Activated T-helper 2 cell treated with anti-CD3 and anti-CD28 coated beads, Interferon-gamma antibody, Interleukin-2, Interleukin-4, amounts not matched to agents 10 μg/mL and 5 μg/mL and 100 μg/mL, durations not matched to agents 14 hours and 24 hours and 36 hours (primary cell): ENCODE measurements around the gene ITM2C. TPM values are rescaled to one million over a fixed set of nuclear protein-coding genes. Genes with fewer than 3 reads are reported as not detected.

Experiments
- DNase-seq: peaks from one replicate; pipeline ENCODE4 v3.0.0; 2021; ENCODE audit warnings: low spot score
- H3K27ac Mint-ChIP-seq: one replicate; pipeline ENCODE4 v1.8.0; 2021; ENCODE audit warnings: mixed read lengths
- H3K27me3 Mint-ChIP-seq: one replicate; pipeline ENCODE4 v1.8.0; 2021; ENCODE audit warnings: low read depth, mixed read lengths
- H3K36me3 Mint-ChIP-seq: one replicate; pipeline ENCODE4 v1.8.0; 2021; ENCODE audit warnings: low read depth, mixed read lengths
- H3K4me1 Mint-ChIP-seq: one replicate; pipeline ENCODE4 v1.8.0; 2021; ENCODE audit warnings: low read depth, mixed read lengths
- H3K4me3 Mint-ChIP-seq: one replicate; pipeline ENCODE4 v1.8.0; 2021; ENCODE audit warnings: low read depth, mild to moderate bottlenecking, moderate library complexity, mixed read lengths
- H3K9me3 Mint-ChIP-seq: one replicate; pipeline ENCODE4 v1.8.0; 2021; ENCODE audit warnings: mixed read lengths
- intact Hi-C: fragments of 100-400 bp; cut with micrococcal nuclease; formaldehyde crosslinking; loops from one replicate; pipeline ENCODE4 v1.15.1; 2023
- total RNA-seq: library from RNA; stranded (reverse); gene quantifications from 2 replicates; pipeline ENCODE4 v1.2.3, GENCODE V29; 2022

ITM2C gene
- total RNA-seq, 1 donor from 2014 or later = 13.3 TPM

- H3K27me3 Mint-ChIP-seq = peaks cover 13% of the 10 kb centered on the region
- intact Hi-C loops = no loop called here
- no peak overlapping the region for H3K4me3 Mint-ChIP-seq
- H3K27ac Mint-ChIP-seq = no peak overlapping the region
- peaks cover 9% of the 10 kb centered on the region for H3K4me1 Mint-ChIP-seq
- H3K36me3 Mint-ChIP-seq = no peaks in the 10 kb centered on the region
- H3K9me3 Mint-ChIP-seq = no peaks in the 10 kb centered on the region
- DNase-seq = no peak
Measured at GRCh38 chr2:230871361-230872150, 6.8 kb downstream of the ITM2C start.

GRCh38 chr2:230872151-230872967, 7.6 kb downstream of the ITM2C start:
- Mint-ChIP-seq H3K27me3 (peaks cover 7% of the 10 kb centered on the region), H3K27ac (no peak overlapping the region), H3K36me3 (no peaks in the 10 kb centered on the region), H3K9me3 (no peaks in the 10 kb centered on the region), H3K4me1 (peaks cover 3% of the 10 kb centered on the region), H3K4me3 (no peak overlapping the region)
- DNase-seq = no peak
- intact Hi-C loops = no loop called here

GRCh38 chr2:230872968-230873660, 8.4 kb downstream of the ITM2C start:
- no peak overlapping the region for H3K4me3 Mint-ChIP-seq
- H3K4me1 Mint-ChIP-seq = peaks cover 3% of the 10 kb centered on the region
- no peaks in the 10 kb centered on the region for H3K36me3 Mint-ChIP-seq
- no peak for DNase-seq
- intact Hi-C loops = no loop called here
- no peak overlapping the region for H3K27ac Mint-ChIP-seq
- peaks cover 7% of the 10 kb centered on the region for H3K27me3 Mint-ChIP-seq
- no peaks in the 10 kb centered on the region for H3K9me3 Mint-ChIP-seq

GRCh38 chr2:230873661-230874401, 9.1 kb downstream of the ITM2C start:
- intact Hi-C loops = no loop called here
- no peak overlapping the region for H3K27ac Mint-ChIP-seq

GRCh38 chr2:230874456-230874855, 9.7 kb downstream of the ITM2C start:
- no peak overlapping the region for H3K4me3 Mint-ChIP-seq
- no peaks in the 10 kb centered on the region for H3K36me3 Mint-ChIP-seq
- peaks cover 3% of the 10 kb centered on the region for H3K4me1 Mint-ChIP-seq
- no peak overlapping the region for H3K27ac Mint-ChIP-seq
- no peak for DNase-seq
- intact Hi-C loops = no loop called here
- no peaks in the 10 kb centered on the region for H3K9me3 Mint-ChIP-seq
- H3K27me3 Mint-ChIP-seq = peaks cover 11% of the 10 kb centered on the region

More at GRCh38 chr2:230873661-230874401, 9.1 kb downstream of the ITM2C start:
- peaks cover 7% of the 10 kb centered on the region for H3K27me3 Mint-ChIP-seq
- H3K36me3 Mint-ChIP-seq = no peaks in the 10 kb centered on the region
- H3K9me3 Mint-ChIP-seq = no peaks in the 10 kb centered on the region
- DNase-seq = no peak
- no peak overlapping the region for H3K4me3 Mint-ChIP-seq
- H3K4me1 Mint-ChIP-seq = peaks cover 3% of the 10 kb centered on the region

GRCh38 chr2:230874876-230875275, 10.1 kb downstream of the ITM2C start:
- no peak for DNase-seq
- Mint-ChIP-seq H3K27ac (no peak overlapping the region), H3K36me3 (no peaks in the 10 kb centered on the region), H3K27me3 (peaks cover 8% of the 10 kb centered on the region), H3K4me3 (no peak overlapping the region), H3K9me3 (no peaks in the 10 kb centered on the region), H3K4me1 (peaks cover 3% of the 10 kb centered on the region)
- intact Hi-C loops = no loop called here

GRCh38 chr2:230875347-230876315, 10.9 kb downstream of the ITM2C start:
- Mint-ChIP-seq H3K36me3 (no peaks in the 10 kb centered on the region), H3K4me3 (no peak overlapping the region), H3K27ac (no peak overlapping the region), H3K4me1 (peaks cover 3% of the 10 kb centered on the region), H3K9me3 (no peaks in the 10 kb centered on the region), H3K27me3 (peaks cover 6% of the 10 kb centered on the region)
- no peak for DNase-seq
- intact Hi-C loops = no loop called here

- no peaks in the 10 kb centered on the region for H3K36me3 Mint-ChIP-seq
- intact Hi-C loops = no loop called here
- H3K9me3 Mint-ChIP-seq = no peaks in the 10 kb centered on the region
- no peak overlapping the region for H3K4me3 Mint-ChIP-seq
- H3K27me3 Mint-ChIP-seq = peaks cover 12% of the 10 kb centered on the region
- no peak for DNase-seq
- H3K4me1 Mint-ChIP-seq = peaks cover 3% of the 10 kb centered on the region
- no peak overlapping the region for H3K27ac Mint-ChIP-seq
Measured at GRCh38 chr2:230877116-230877758, 12.5 kb downstream of the ITM2C start.

GRCh38 chr2:230877759-230878598, 13.2 kb downstream of the ITM2C start:
- DNase-seq = no peak

GRCh38 chr2:230878599-230879188, 14.0 kb downstream of the ITM2C start:
- Mint-ChIP-seq H3K27ac (no peak overlapping the region), H3K4me3 (no peak overlapping the region), H3K36me3 (no peaks in the 10 kb centered on the region), H3K27me3 (peaks cover 12% of the 10 kb centered on the region), H3K4me1 (no peaks in the 10 kb centered on the region), H3K9me3 (no peaks in the 10 kb centered on the region)
- intact Hi-C loops = no loop called here
- no peak for DNase-seq

More at GRCh38 chr2:230877759-230878598, 13.2 kb downstream of the ITM2C start:
- Mint-ChIP-seq H3K27me3 (peaks cover 12% of the 10 kb centered on the region), H3K27ac (no peak overlapping the region), H3K9me3 (no peaks in the 10 kb centered on the region), H3K4me1 (no peaks in the 10 kb centered on the region), H3K36me3 (no peaks in the 10 kb centered on the region), H3K4me3 (no peak overlapping the region)
- intact Hi-C loops = no loop called here
